ENCODE measurements around the gene AQP5.

AQP5 gene

GRCh38 chr12:49974677-49975317 lies 13.1 kb downstream of the AQP5 start:
- H3K4me3 ChIP-seq (ENCODE audit: low read depth, low read length) = no peak overlapping the region
- TF ChIP-seq CTCF (IDR thresholded peaks at IDR 0.05; ENCODE audit: low read depth, low read length) = no peak

- no peak overlapping the region for H3K4me3 ChIP-seq (ENCODE audit: low read depth, low read length)
These were observed 13.7 kb downstream of the AQP5 start for GRCh38 chr12:49975318-49975761.

GRCh38 chr12:49976557-49976956 lies 14.9 kb downstream of the AQP5 start:
- H3K4me3 ChIP-seq (ENCODE audit: low read depth, low read length) = no peak overlapping the region
- no peak for TF ChIP-seq CTCF (IDR thresholded peaks at IDR 0.05; ENCODE audit: low read depth, low read length)

More at GRCh38 chr12:49975318-49975761, 13.7 kb downstream of the AQP5 start:
- TF ChIP-seq CTCF (IDR thresholded peaks at IDR 0.05; ENCODE audit: low read depth, low read length) = no peak

- TF ChIP-seq CTCF (IDR thresholded peaks at IDR 0.05; ENCODE audit: low read depth, low read length) = no peak
- H3K4me3 ChIP-seq (ENCODE audit: low read depth, low read length) = no peak overlapping the region
These were observed 16.5 kb downstream of the AQP5 start for GRCh38 chr12:49978125-49978524.

GRCh38 chr12:49979016-49979586 lies 17.4 kb downstream of the AQP5 start:
- TF ChIP-seq CTCF (IDR thresholded peaks at IDR 0.05; ENCODE audit: low read depth, low read length) = no peak
- no peak overlapping the region for H3K4me3 ChIP-seq (ENCODE audit: low read depth, low read length)

GRCh38 chr12:49979791-49980190 lies 18.1 kb downstream of the AQP5 start:
- no peak overlapping the region for H3K4me3 ChIP-seq (ENCODE audit: low read depth, low read length)
- TF ChIP-seq CTCF (IDR thresholded peaks at IDR 0.05; ENCODE audit: low read depth, low read length) = no peak

- TF ChIP-seq CTCF (IDR thresholded peaks at IDR 0.05; ENCODE audit: low read depth, low read length) = no peak
- H3K4me3 ChIP-seq (ENCODE audit: low read depth, low read length) = no peak overlapping the region
These were observed 19.1 kb downstream of the AQP5 start for GRCh38 chr12:49980501-49981349.
